GM12892 (cell line): ENCODE results near the gene NUMA1.

Experiments
- DNase-seq: peaks from one replicate; pipeline ENCODE4 v3.0.0; 2011; ENCODE audit not compliant: insufficient read length
- FAIRE-seq: peaks from 2 replicates; lab custom pipeline; 2011; peaks lifted over from hg19 to GRCh38; lab: Jason Lieb, UNC
- POLR2A ChIP-seq: IDR thresholded peaks from 2 replicates; pipeline ENCODE4 v1.6.1; 2011; ENCODE audit warnings: low read depth, low read length, control low read depth
- POLR2AphosphoS5 ChIP-seq: IDR thresholded peaks from 2 replicates; pipeline ENCODE4 v1.6.1; 2011; ENCODE audit warnings: low read depth, low read length, control low read depth
- TAF1 ChIP-seq: IDR thresholded peaks from 2 replicates; pipeline ENCODE4 v1.6.1; 2011; ENCODE audit warnings: low read depth, mild to moderate bottlenecking, control low read depth, low read length, borderline replicate concordance

NUMA1 gene

GRCh38 chr11:72116019-72116755 lies 35.8 kb upstream of the NUMA1 start:
- TF ChIP-seq POLR2AphosphoS5 (no peak), TAF1 (no peak), POLR2A (no peak)
- DNase-seq = no peak
- FAIRE-seq = no peak

GRCh38 chr11:72114570-72114969 lies 34.2 kb upstream of the NUMA1 start:
- DNase-seq = no peak
- FAIRE-seq = no peak
- TF ChIP-seq POLR2AphosphoS5 (no peak), POLR2A (no peak), TAF1 (no peak)

DNA sequence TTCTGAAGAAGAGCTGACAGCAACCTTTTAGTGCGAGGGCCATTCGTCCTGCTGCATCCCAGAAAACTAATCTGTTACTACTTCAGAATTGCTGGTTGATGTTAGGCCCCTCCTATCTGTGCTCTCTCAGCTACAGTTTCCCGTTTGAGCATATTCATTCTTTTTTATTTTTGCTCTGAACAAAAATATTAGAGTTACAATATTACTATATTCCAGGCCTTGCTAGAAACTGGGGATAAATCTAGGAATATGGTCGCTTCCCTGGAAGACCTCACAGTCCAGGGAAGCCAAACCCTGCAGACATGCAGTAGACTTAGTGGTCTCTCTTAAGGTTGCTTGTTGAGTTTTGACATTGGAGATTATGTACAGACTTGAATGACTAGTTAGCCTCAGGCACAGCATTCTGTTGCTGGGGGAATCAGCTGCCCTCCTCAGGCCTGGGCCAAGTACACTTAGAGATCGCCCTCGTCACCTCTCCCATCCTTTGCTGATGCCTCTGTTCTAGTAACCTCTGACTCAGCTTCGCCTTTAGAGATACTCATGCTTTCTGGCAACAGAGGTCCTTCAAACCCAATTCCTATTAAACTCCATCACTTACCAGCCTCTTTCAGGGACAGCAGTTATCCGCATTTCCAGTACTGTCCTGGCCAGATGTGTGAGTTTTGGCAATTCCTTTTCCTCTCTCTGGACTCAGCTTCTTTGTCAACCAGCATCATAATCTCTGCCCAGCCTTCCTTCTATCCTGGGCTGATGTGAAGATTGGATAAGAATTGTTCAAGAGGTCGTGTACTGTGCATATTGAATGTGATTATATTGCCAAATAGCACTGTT lies 32.9 kb upstream of the NUMA1 start:
- TF ChIP-seq TAF1 (no peak), POLR2AphosphoS5 (no peak), POLR2A (no peak)
- FAIRE-seq = no peak
- DNase-seq = no peak

DNA sequence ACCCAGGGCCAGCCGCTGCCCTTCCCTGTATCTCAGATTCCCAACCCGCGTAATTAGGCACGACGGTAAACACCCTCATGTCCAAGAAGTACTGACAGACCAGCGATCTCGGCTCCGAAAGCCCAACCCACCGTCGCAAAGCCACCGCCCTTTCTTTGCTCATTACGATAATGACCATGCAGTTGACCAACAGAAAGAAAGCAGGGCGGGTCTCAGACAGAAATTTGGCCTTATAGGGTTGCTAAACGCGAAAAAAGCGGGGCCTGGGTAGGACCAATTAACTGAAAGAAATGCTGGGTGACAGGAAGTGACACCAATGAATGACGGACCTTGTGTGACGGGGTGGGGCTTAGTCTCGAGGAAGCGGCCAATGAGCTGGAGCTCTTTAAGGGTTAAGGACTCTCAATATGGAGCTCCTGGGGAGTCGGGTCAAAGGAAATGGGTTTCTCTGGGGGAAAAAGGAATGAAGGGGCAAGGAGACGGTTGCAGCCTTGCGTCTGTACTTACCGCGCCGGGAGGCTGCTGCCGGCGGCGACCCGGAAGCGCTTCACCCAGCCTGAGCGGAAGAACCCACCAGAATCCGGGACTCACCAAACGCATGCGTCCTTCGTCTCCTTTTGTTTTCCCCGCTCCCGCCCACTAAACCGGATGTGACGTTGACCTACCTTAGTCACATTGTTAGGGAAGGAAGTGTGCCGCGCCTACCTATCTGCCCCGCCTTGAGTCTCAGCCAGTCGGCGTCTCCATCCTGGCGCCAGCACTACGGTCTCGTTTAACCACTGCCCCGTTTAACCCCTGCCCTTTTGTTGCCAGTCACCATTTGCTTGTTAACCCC lies 32.0 kb upstream of the NUMA1 start, which contains the start of gene ANAPC15:
ANAPC15 (minus strand) TSS at position 553 of the 835 bp plus-strand sequence. CDS start 1,419 bp downstream, outside the sequence.
- peak; percentile 100 for FAIRE-seq
- TF ChIP-seq POLR2AphosphoS5 (peak; percentile 99), TAF1 (peak; percentile 84), POLR2A (peak; percentile 98)
- DNase-seq = peak; percentile 65

DNA sequence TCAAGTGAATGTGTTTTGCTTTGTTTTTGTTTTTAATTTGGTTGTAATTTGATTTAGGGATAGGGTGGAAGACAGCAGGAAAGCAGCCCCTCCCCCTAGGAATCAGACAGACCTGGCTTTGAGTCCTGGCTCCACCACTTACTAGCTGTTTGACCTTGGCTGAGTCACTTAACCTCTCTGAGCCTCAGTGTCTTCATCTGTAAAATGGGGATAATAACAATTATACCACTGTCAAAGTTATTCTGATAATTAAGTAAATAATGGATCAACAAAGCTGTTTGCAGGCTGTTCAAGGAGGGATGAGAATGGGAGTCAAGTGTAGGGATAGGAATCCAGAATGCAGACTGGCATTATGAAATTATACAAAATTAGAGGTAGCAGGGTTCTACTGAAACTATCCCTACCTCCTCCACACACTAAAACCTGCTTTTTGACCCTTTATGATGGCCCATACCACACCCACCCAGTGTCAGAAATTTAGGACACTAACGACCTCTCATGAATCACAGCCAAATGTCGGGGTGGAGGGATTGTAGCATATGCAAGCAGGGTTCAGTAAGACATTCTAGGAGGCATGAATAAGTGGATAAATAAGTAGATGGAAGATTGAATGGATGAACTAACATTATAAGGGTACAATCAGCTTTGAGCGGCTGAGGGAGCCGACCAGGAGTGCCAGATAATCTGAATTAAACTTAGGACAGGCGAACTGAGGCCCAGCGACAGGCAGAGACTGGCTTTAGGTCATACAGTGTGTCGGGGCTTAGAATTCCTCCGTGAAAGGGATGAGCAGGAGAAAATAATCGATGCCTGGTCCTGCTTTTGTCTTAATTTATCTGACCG lies 31.2 kb upstream of the NUMA1 start:
- TF ChIP-seq POLR2AphosphoS5 (peak; percentile 2; the same call in 1 of the 2 replicates), POLR2A (no peak)
- FAIRE-seq (no peak), DNase-seq (no peak)

GRCh38 chr11:72105888-72106287 lies 25.5 kb upstream of the NUMA1 start, which contains the start of gene TOMT:
TOMT (plus strand) TSS chr11:72105924; CDS start chr11:72105952, 28 bp downstream.
- TF ChIP-seq POLR2A = no peak
- no peak for TF ChIP-seq TAF1
- TF ChIP-seq POLR2AphosphoS5 = no peak
- DNase-seq (no peak), FAIRE-seq (no peak)

- TF ChIP-seq TAF1 (no peak), POLR2AphosphoS5 (no peak), POLR2A (no peak)
- peak; percentile 48 for FAIRE-seq
- DNase-seq = no peak
These were observed 23.4 kb upstream of the NUMA1 start for GRCh38 chr11:72103754-72104167.

DNA sequence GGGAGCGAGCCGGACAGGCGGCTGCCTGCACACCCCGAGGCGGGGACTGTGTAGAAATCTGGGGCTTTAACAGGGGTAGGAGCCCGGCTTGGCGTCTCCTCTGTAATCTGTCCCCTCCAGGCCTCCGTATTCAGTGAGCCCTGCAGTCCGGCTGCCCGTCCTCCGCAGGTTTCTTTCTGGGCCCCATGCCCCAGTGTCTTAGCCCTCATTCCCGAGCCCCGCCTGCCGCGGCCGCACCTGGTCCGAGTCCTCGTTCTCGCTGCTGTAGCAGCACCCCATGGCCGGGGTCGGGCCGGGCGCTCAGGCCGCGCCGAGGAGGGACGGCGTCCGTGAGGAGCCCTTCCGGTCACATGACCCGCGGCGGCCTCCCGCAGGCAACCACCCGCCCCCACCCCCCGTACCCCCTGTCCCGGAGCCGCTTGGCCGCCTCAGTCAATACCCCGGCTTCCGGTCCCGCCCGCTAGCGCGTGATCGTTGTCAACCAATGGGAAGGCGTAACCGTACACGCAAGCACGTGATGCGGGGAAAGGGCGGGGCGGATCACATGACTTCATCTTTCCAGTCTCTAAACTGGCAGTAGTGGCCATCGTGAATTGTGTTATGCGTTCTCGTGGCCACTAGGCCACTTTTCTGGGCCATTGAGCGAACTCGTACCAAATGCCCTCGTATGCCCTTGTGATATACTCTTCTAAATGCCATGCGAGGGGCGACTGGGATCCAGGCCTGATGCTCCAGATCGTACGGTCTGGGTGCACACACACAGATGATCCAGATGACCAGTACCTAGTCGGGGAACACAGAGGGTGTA lies 22.8 kb upstream of the NUMA1 start, which contains the start of gene LAMTOR1:
LAMTOR1 (minus strand) TSS at position 352 of the 808 bp plus-strand sequence; CDS start at position 279, 73 bp downstream.
- FAIRE-seq (peak; percentile 100), DNase-seq (peak; percentile 94)
- TF ChIP-seq TAF1 (peak; percentile 87), POLR2AphosphoS5 (peak; percentile 91), POLR2A (peak; percentile 97)

- TF ChIP-seq POLR2AphosphoS5 = no peak
- no peak for TF ChIP-seq TAF1
- no peak for TF ChIP-seq POLR2A
- no peak for FAIRE-seq
These were observed 22.2 kb upstream of the NUMA1 start for GRCh38 chr11:72102631-72102945.

DNA sequence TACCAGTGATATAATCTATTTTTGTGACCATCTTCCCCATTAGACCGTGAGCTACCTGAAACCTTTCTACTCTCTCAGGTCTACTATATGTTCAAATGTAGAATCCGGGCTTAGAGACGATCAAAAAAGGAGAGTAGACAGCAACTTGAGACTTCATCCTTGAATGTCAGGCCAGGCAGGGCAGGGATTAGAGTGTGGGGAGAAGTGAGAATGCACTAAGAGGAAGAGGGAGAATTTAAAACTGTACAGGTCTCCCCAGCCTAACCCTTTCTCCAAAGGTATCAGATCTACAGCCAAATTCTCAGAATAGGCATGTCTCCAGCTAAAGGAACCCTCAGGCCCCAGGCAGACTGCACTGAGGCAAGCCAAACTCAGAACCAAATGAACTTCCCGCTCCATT lies 21.8 kb upstream of the NUMA1 start:
- no peak for DNase-seq
- TF ChIP-seq POLR2A (no peak), TAF1 (no peak), POLR2AphosphoS5 (no peak)
- no peak for FAIRE-seq

More at GRCh38 chr11:72102631-72102945, 22.2 kb upstream of the NUMA1 start:
- no peak for DNase-seq
